A549 treated with AZD9567 at 1 μM for 4 hours (cell line): Measurements from ENCODE around the gene ZNF593OS. TPM values are rescaled to one million over a fixed set of nuclear protein-coding genes. Genes with fewer than 3 reads are reported as not detected.

Experiments
- total RNA-seq: library from RNA; stranded (reverse); fragments of 200-300 nt; extraction: Qiagen RNA extraction; gene quantifications from 5 replicates; pipeline ENCODE4 v1.2.3, GENCODE V29; 2022; ENCODE audit not compliant: insufficient read depth

ZNF593OS gene
- 0.37 to 1.1 TPM (median 0.47 TPM) in 4 of 5 replicates, not detected in the other for total RNA-seq

GRCh38 chr1:26171084-26172072, at the start of gene ZNF593OS:
ZNF593OS (minus strand) TSS chr1:26171832; CDS start chr1:26171661, 171 bp downstream.

DNA sequence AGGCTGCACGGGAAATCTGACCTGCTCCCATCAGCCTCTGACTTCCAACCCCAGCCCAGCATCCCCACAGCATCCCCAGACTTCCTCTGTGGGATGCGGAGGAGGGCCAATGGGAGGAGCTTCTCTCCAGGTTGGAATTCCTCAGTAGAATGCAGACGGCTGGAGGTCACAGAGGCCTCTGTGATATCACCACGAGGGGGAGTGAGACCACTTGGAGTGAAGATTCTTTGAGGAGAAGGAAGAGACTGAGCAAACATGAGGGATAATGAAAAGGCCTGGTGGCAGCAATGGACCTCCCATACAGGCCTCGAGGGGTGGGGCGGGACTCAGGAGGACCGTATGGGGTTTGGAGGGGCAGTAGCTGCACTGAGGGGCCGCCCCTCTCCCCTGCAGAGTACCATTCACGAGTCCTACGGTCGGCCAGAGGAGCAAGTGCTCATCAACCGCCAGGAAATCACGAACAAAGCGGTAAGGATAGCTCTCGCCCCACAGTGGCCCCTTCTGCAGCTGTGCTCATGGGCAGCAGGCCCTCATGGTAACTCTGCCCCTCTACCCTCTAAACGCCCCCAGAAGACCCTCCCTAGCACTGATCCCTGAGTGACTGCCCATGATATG, 18.8 kb upstream of the ZNF593OS start, which contains the start of gene CATSPER4:
TSS of gene CATSPER4 (plus strand) at position 230 of the 615 bp plus-strand sequence. CDS start at position 256, 26 bp downstream.

GRCh38 chr1:26177182-26177684, 5.6 kb upstream of the ZNF593OS start, which contains the start of gene CNKSR1:
CNKSR1 (plus strand) TSS chr1:26177491; CDS start chr1:26177548, 57 bp downstream.

DNA sequence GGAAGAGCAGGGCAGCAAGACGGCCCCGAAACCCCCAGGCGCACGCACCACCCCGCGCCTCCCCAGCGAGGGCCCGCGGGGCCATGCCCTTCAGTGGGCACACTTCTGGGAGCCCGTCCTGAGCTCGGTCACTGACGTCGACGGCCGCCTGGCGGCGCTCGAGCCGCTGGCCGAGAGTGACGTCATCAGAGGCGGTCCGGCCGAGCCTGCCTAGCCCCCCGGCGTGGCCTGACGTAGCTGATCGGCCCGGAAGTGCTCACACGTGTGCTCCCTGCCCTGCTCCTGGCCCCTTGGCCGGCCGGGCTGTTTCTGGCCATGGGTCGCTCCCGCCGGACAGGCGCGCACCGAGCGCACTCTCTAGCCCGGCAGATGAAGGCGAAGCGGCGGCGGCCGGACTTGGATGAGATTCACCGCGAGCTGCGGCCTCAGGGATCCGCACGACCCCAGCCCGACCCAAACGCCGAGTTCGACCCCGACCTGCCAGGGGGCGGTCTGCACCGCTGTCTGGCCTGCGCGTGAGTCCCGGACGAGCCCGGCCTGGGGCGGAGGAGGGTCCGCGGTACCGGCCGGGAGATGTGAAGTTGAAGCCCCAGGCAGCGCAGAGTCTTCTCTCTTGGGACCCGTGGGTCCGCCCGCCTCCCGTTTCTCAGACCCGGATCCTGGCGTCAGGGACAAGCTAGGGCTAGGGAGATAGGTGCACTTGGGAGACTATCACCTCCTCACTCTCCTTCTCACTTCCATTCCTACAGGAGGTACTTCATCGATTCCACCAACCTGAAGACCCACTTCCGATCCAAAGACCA, 1.8 kb downstream of the ZNF593OS start, which contains the start of gene ZNF593:
TSS of gene ZNF593 (plus strand) at position 240 of the 803 bp plus-strand sequence. CDS start at position 316, 76 bp downstream.

DNA sequence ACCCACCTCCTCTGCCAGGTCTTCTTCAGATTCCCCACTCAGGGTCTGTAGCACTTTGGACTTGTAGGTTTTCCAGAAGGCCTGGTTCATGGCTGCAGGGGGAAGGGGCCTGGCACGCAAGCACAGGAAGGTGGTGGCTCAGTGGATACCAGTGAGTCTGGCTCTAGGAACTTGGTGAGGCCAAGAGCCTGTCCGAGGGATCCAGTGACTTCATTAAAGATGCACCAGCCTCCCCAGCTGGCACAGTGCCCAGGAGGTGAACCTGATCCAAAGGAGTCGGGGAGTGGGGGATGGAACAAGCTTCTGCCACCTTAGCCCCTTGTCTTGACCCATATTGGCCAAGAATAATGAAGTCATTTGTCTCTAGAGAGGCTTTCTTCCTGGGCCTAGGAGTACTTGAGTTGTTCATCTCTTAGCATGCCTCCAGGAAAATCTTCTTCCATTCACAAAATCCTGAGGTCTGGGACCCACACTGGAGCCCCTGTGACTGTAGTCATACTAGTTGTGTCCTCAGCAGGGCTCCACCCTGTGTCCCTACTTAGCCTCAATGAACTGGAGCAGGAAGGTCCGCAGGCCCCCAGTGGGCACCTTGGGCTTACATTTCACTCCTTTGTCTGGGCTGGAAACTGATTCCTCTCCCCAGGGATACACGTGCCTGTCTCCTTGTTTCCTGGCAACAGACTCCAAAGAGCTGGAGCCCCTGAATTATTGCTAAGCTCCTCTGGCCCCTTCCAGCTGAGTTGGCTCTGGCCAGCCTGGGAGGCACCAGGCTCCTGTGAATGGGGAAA, 3.0 kb downstream of the ZNF593OS start, which contains the start of gene C1orf232:
TSS of gene C1orf232 (minus strand) at position 554 of the 788 bp plus-strand sequence. CDS start at position 90, 464 bp downstream.

DNA sequence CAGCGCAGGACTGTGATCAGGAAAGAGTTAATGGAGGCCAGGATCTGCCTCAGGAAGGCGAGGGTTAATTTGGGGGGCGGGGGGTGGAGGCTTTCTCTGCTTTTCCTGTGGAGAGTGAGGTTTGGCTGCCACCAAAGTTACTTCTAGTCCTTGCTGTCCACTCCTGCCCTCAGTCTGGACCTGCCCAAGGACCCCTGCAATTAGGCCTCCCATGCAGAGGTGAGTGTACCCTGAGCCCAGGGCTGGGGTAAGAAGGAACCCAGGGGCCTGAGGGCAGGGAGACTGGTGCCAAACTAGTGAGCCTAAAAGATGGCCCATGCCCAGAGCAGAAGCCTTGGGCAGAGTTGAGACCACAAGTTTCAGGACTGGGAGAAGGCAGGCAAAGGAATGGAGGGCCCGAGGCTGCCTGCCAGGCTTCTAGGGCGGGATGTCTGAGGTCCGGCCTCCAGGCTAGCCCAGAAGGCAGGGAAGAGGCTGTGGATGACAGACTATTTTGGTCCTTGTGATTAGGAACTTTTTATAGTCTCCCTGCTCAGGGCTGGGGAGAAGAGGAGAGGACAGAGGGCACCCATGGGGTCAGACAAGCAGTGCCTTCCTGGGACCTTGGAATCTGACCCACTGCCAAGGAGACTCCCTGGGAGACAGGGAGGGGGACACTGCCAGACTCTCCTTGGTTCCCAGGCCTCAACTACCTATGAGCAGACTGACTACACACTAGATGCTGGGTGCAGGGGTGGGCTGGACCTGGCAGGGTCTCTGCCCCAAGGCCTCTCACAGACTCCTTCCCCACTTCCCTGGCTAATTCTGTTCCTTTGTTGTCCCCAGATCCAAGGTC, 12.5 kb downstream of the ZNF593OS start, which contains the start of gene FAM110D:
TSS of gene FAM110D (plus strand) at position 172 of the 835 bp plus-strand sequence. CDS start 2,213 bp downstream, outside the sequence.

Other genes starting within 250 kb of the ZNF593OS start
- gene PAFAH2, start 173.8 kb downstream of the ZNF593OS start, total RNA-seq: 6.4 to 9.0 TPM (median 6.6 TPM) in 5 replicates
- not detected in 5 replicates for gene EXTL1, start 150.1 kb downstream of the ZNF593OS start, total RNA-seq
- 0.11 to 0.29 TPM (median 0.21 TPM) in 4 of 5 replicates, not detected in the other for gene SLC30A2, start 125.7 kb downstream of the ZNF593OS start, total RNA-seq
- gene TRIM63, start 104.2 kb downstream of the ZNF593OS start, total RNA-seq: 0.77 to 1.5 TPM (median 0.94 TPM) in 5 replicates
- gene PDIK1L, start 60.0 kb downstream of the ZNF593OS start, total RNA-seq: 1.4 to 2.3 TPM (median 1.8 TPM) in 5 replicates
- gene FAM110D, start 12.8 kb downstream of the ZNF593OS start, total RNA-seq: 0.03 TPM in 2 of 5 replicates, not detected in the others
- gene C1orf232, start 2.9 kb downstream of the ZNF593OS start, total RNA-seq: not detected in 5 replicates
- 54.3 to 72.6 TPM (median 62.2 TPM) in 5 replicates for gene ZNF593, start 1.9 kb downstream of the ZNF593OS start, total RNA-seq
- 0.15 to 0.43 TPM (median 0.23 TPM) in 4 of 5 replicates, not detected in the other for gene CNKSR1, start 5.7 kb upstream of the ZNF593OS start, total RNA-seq
- gene CATSPER4, start 18.8 kb upstream of the ZNF593OS start, total RNA-seq: not detected in 5 replicates
- gene CEP85, start 62.4 kb upstream of the ZNF593OS start, total RNA-seq: 10.7 to 14.9 TPM (median 14.5 TPM) in 5 replicates
- gene SH3BGRL3, start 108.3 kb upstream of the ZNF593OS start, total RNA-seq: 121 to 148 TPM (median 134 TPM) in 5 replicates
- 12.6 to 17.6 TPM (median 16.3 TPM) in 5 replicates for gene UBXN11, start 134.8 kb upstream of the ZNF593OS start, total RNA-seq
- 0.22 TPM in 1 of 5 replicates, not detected in the others for gene CD52, start 146.1 kb upstream of the ZNF593OS start, total RNA-seq
- gene CRYBG2, start 182.3 kb upstream of the ZNF593OS start, total RNA-seq: 0.40 to 1.7 TPM (median 0.96 TPM) in 5 replicates
- not detected in 5 replicates for gene ZNF683, start 200.9 kb upstream of the ZNF593OS start, total RNA-seq
- gene LIN28A, start 239.0 kb upstream of the ZNF593OS start, total RNA-seq: not detected in 5 replicates